Hippocampal formation (tissue), 2 donors: ENCODE results near the gene CFAP61.

ENCODE experiments used
- DNase-seq, 2 donors: peaks; one replicate each; lab custom pipeline; 2025; lab: John Stamatoyannopoulos, UW

Gene CFAP61

DNA sequence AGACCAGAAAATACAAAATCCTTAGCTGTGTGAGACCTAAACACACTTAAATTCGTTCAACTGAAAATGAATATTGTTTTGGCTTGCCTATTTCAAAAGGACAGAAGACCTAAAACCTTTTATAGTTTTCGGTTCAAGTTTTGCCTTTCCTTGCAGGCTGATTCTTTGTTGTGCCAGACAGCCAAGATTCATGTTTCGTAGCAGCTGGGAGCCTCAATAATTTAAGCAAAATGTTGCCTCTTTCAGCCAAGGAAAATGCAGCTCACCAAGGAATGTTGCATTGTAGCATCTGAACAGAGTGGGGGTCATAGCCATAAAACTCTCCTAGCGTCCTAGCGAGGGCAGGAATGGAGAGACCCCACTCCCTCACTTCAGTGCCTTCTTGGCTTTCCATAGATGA is 223.3 kb downstream of the CFAP61 start:
- DNase-seq = no peak

DNA sequence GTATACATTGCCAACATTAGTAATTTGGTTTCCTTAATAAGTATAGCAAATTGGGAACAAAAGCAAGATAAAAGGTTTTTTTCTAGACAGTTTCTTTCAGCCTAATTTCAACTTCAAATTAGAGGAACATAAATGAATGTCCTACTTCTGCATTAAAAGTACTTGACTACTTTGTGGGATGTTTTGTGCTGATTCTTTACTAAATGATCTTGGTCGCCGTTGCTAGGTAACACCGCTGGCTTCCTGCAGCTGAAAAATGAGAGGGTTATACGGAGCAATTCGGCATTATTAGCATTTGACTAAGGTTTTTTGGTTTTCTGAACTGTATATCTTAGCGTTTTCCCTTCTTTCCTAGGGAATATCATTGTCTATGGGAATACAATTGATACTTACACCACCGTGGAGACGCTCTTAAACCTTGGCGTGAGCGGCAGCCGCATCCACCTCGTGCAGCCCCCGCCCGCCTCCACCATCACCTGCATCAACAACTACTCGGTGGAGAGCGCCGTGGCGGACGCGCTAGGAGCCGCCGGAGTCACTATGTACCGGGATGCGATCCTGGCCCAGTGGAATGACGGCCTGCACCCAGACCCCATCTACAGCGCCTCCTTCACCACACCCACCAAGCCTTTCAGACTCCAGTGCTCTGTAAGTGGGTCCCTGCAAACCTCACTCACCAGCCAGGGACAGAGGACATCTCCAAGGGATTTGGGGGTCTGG is 224.6 kb downstream of the CFAP61 start:
- no peak for DNase-seq

DNA sequence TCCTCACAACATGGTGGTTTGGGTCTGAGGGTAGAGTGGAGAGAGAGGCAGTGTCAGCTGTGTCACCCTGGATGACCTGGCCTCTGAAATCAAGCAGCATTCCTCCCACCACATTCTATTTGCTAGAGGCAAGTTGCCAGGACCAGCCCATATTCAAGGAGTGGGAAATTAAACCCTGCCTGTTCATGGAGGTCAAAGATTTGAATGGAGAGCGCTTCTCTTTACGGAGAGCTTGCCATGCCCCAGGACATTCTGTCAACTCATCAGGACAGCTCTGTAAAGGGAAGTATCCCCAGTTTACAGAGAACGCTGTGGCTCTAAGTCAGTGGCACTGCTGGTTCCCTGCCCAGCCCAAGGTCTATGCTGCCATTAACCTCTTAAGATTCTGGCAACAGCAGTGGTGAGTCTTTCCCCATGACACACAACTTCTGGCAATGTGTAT is 225.6 kb downstream of the CFAP61 start:
- DNase-seq = no peak

DNA sequence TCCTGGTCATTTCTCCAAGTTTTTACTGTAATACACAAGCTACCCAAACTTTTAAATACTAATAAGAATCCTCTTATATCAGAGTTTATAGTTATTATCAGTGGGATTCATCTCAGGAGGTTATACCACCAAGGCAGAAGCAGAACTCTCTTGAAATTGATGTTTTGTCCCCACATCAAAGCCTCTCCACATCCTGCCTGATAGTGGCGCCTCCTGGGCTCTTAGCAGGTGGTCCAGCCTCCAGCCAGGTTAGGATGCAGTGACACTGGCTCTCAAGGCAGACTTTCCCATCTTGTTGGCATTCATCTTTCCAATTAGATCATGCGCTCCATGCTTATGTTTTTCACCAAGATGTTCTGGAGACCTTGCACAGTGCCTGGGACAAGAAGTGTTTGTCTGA is 233.7 kb downstream of the CFAP61 start:
- no peak for DNase-seq

DNA sequence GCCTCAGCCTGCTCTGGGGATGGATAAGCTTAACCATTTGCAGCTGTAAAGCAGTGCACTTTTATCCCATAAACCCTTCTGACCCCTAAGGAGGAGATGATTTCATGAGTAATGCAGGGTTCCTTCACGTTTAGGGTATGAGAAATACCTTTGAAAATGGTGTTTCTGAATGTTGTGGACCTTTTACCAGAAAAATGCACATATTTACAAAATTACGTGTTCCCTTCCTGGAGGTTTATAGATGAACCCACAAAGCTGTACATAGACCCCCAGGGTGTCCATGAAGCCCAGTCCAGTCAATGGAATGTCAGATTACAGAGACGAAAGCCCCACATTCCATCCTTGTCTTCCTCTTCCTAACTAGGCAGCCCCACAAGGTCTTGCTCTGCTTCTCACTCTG is 237.0 kb downstream of the CFAP61 start:
- no peak for DNase-seq

DNA sequence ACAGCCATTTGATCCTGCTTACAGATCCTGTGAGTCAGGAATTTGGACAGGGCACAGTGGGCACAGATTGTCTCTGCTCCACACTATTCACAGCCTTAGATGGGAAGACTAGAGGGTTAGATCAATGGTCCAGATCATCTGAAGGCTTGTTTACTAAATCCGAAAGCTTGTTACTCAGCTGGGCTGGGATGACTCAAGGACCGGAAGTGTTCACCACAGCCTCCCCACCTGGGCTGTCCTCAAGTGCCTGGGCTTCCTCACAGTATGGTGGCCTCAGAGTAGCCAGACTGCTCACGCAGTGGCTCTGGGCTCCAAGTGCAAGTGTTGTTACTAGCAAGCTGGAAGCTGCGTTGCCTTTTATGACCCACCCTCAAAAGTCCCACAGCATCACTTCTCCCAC is 240.1 kb downstream of the CFAP61 start:
- DNase-seq = no peak

DNA sequence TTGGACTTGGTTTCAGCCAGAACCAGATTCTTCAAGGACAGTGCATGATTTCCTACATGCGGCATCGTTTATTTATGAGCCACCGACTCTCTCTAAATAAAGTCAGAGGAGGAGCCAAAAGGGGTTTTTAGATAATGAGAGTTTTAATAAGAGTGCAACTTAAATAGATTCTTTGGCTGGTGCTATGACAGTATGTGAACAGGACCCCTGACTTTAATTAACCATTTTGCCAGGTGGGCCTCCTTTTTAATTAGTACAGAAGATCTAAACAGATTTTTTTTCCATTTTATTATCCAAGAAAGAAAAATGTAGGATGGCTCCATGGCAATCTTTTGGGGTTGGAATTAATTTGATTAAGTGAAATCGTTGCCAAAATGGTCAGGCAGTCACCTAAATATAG is 240.8 kb downstream of the CFAP61 start:
- no peak for DNase-seq

DNA sequence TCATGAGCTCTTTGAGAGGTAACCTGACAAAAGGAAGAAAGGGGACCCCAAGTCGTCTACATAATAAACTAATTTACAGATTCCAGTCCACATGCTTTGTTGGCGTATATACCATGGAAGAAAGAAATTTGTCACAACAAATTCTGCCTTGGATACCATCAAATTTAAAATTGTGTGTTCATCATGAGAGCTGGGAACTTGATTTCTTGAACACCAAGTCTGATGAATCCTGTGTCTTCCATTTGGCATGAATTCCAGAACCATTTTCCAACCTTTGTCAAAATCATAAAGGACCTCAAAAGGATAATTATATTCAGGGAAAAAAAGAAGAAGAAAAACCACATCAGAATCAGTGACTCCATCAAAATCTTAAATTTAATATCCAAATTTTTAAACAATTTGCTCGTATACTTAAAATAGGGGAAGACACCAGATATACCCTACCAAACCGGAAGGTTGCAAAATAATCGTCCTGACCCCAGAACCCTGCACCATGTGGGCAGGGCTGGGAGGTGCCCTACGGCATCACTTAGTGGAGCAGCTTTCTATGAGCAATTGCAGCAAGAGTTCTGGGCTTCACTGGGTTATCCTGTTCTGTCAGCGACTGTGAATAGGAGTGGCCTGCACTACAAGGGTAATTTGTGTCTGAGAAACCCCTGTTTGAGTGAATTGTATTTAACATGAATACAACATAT is 241.5 kb downstream of the CFAP61 start:
- DNase-seq = no peak

DNA sequence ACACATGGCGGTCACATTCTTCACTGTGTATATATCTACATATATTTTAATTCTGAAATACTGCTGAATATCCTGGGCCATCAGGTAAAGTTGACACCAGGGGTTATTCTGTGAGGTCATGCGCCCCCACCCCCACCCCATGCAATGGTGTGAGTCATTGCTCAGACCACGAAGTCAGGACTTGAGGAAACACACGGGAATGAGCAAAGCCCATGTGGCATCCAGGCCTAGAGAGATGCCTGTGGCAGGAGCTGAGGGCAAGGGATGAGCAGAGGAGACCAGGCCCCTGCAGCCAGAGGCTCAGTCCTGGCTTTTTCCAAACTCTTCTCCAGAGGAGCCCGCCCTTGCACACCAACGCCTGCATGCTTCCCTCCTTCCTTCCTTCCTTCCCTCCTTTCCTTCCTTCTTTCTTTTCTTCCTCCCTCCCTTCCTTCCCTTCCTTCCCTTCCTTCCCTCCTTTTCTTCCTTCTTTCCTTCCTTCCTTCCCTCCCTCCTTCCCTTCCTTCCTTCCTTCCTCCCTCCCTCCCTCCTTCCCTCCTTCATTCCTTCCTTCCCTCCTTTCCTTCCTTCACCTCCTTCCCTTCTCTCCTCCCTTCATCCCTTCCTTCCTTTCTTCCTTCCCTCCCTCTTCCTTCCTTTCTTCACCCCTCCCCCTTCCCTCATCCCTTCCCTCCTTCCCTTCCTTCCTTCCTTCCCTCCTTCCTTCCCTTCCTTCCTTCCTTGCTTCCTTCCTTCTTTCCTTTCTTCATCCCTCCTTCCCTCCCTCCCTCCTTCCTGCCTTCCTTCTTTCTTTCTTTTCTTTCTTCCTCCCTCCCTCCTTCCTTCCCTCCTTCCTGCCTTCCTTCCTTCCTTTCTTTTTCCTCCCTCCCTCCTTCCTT is 243.5 kb downstream of the CFAP61 start:
- DNase-seq = no peak

DNA sequence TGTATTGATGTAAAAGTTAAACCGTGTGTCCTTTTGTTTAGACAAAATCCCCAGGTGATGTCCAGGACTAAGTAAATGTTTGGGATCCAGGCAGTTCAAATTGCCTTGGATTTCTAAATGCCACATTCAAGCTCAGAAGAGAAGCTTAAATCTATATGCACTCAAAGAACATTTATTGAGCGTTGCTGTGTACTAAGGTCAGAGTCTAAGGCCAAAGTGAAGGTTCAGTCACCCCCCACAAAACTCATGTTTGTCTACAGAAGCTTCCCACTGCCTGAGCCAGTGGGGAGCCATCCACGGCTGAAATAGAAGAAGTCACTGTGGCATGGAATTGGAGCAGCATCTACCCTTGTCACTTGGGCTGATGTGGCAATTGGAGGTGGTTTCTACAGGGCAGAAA is 244.8 kb downstream of the CFAP61 start:
- DNase-seq = no peak

DNA sequence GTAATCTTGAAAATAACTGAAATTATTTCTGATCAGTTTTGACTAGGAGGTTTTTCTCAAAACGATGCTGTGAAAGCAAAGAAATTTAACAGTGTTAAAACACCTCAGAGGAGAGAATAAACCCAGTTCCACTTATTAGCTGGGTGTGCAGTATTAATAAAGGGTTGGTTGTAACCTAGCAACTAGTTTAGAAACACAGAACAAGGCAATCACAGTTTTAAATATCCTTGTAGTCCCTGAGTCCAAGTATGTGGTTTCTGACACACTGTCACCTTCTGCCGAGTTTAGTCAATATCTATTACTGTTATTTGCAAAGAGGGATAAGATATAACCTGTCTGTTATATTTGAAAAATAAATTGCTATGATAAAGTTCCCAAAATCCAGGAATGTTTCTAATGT is 245.4 kb downstream of the CFAP61 start:
- no peak for DNase-seq

DNA sequence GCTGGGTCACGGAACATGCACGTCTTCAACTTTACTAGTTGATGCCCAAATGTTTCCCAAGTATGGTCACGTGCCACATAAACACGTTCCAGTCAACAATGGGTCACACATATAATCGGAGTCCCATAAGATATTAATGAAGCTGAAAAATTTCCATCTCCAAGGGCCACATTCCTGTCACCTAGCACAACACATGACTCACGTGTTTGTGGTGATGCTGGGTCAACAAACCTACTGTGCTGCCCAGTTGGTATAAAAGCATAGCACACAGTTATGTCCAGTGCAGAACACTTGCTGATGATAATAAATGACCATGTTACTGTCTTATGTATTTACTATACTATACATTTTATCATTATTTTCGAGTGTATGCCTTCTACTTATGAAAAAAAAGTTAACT is 247.6 kb downstream of the CFAP61 start:
- DNase-seq = no peak

DNA sequence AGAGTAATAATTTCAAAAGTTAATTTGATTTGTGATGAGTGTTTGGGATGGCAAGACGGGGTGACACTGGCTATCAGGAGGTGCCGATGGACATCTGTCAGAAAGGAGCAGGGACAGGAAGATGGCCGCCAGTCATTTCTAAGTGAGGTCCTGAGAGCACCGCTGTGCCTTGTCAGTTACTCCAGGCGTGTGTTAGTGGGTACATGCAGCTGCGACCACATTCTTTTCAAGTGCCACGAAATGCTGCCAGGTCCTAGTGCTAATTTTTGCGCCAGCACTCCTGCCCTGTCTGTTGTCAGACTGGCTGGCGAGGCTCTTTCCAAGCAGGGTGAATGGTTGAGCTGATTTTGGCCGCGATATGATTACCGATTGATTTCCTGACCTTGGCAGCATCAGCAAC is 251.0 kb downstream of the CFAP61 start:
- DNase-seq = no peak

DNA sequence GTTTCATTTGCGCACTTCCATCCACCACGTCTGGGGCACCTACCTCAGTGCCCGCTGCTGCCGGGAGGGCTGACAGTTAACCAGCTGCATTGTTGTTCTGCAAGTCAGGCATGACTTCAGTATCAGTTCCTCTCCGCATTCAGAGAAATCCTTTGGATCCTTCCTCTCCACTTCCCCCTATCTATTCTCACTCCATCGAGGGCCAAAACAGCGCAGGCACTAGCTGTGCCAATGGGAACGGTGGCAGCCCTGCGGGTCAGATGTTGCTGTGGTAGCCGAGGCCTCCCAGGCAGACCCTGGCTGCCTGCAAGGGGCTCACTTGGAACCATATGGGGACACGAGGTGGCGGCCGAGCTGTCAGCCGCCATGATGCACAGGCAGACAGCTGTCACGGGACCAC is 251.4 kb downstream of the CFAP61 start:
- DNase-seq = peak; percentile 5 to 18

DNA sequence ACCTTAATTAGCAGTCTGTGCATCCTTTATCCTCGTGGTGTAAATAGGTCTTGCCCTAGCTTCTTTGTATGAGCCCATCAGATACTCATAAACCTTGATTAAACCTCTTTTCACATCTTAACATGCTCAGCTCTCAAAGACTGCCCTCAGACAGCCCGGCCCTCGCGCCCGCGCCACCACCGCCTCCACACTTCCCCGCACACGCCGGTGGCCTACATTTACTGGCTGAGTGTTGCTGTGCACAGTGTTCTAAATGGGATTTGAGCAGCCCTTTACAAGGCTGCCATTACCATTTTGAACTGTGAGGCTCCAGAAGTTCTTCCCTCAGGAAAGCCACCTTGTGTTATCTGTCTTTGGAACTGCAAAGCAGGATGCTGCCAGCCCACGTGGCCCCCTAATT is 252.6 kb downstream of the CFAP61 start:
- DNase-seq = no peak

DNA sequence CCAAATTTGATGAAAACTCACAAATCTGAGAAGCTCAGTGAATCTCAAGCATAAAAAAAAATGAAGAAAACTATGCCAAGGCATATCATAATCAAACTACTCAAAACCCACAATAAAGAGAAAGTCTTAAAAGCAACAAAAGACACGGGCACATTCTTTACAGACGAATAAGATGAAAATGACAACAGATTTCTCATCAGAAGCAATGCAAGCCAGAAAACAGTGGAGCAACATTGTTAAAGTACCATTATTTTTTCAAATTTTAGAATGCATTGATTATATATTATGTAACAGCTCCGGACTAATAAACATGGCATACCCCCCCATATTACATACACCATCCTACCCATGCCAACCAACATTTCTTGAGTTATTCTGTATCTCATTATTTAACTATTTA is 260.2 kb downstream of the CFAP61 start:
- no peak for DNase-seq

DNA sequence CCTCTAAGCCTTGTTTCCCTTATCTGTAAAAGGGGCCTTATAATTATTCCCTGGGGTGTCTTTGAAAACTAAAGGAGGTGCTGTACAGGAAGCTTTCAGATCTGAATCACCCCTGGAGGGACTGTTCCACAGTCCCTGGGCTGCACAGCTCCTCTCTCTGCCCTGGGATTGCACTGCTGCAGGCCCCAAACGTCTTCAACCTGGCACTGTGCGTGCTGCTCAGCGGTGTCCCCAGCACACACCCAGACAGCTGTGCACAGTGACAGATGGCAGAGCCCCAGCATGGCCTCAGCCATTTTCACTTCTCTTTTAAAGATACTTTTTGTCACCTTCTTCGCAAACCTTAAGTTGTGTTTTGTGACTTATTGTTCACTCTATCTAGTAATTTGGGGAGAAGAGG is 264.9 kb downstream of the CFAP61 start:
- DNase-seq = no peak

DNA sequence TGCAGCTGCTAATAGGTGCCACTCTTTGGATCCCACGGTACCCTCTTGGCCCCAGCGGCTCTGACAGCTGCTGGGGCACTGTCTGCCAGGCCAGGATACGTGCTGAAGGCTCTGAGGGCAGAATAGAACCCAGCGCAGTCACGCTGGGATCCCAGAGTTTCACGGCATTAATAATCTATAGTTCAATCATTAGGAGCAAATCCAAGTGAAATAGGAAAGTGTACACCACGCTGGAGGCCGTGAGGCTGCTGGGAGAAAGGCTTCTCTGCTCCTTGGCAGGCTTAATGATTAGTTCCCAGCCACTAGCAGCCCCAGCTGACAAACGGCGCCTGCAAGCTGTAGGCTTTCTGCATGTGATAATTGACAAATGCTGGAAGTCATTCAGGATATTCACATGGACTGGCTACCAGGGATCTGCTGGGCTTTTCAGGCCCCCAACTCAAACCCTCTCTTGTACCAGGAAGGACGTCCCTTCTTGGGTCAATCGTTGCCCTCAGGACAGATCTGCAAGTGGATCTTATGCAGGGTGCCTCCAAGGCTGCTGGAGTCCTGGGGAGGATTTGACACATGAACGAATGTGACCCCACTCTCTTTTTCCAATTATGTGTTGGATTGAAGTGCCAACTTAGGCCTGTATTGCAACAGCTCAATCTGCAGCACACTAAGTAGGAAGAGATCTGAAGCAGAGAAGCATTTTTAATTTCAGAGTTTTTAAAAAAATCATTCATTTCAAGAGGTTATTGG is 265.5 kb downstream of the CFAP61 start:
- peak in 1 of 2 donors; percentile 18 for DNase-seq

DNA sequence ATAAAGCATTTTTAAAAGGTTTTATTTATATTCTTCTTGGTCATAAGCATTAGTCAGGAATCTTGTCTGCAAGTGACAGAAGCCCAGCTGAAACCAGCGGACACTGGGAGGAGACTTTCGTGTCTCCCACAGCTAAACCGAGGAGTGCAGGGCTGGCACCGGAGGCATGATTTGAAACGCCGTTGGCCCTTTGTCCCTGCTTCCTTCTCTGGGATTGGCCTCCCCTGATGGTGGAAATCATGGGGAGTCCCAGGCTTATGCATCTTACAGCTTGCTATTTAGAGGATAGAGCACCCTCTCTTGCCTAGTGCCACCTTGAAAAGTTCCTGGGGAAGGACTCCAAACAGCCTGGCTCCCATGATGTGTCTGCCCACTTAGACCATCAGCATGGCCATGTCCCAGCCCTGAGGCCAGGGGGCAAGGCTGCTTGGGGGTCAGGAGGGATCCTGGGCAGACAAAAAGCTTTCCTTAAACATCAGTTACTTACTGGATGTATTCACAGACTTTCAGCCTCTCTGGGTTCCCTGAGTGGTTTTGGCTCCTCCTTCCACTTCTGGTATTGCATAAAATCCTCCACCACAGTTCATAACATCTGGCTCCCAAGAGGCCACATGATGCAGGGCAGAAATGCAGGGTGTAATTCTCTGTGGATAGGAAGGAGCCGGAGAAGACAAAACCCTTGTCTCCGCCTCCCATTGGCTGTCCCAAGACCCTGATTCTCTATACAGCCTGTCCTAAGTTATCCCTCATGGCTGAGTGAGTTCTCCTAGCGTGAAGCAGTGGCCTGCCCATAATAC is 266.2 kb downstream of the CFAP61 start:
- no peak for DNase-seq

DNA sequence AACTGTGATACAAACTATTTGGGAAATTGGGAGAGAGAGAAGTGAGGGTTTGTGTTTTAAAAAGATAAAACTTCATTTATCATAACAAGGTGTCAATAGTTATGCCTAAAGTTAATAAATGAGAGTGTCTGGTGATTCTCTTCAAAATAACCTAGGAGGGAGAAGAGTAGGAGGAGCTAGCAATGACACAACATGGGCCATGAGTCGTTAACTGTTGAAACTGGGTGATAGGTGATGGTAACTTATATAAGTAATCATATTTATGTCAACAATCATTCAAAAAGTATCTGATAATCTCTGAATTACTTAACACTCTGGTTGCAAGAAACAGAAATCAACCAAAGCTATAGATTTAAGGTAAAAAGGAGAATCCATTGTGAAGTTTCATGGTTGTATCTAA is 268.8 kb downstream of the CFAP61 start:
- DNase-seq = no peak

DNA sequence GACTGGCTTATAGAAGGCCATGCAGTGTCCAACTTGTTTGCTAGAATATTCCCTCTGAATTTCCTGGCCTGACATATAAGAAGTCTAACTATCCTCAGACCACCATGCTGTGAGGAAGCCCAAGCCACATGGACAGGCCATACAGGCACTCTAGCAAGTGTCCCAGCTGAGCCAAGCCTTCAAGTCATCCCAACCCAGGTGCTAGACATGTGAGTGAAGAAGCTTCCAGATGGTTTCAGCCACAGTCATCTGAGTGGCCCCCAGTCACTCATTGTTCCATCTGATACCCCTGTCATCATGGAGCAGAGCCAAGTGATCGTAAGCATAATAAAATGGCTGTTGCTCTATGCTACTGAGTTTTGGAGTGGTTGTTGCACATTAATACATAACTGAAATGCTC is 269.6 kb downstream of the CFAP61 start:
- no peak for DNase-seq
